TTC549 (cell line): ENCODE results near the gene NTNG1.
"Not testable (repeated sequence)": the region's sequence is repeated elsewhere in the genome, so short reads cannot be mapped to it uniquely, and the experiment has no call there.

ENCODE experiments used
- FAIRE-seq: peaks from 2 replicates; lab custom pipeline; 2012; peaks lifted over from hg19 to GRCh38; lab: Jason Lieb, UNC

Gene NTNG1

DNA sequence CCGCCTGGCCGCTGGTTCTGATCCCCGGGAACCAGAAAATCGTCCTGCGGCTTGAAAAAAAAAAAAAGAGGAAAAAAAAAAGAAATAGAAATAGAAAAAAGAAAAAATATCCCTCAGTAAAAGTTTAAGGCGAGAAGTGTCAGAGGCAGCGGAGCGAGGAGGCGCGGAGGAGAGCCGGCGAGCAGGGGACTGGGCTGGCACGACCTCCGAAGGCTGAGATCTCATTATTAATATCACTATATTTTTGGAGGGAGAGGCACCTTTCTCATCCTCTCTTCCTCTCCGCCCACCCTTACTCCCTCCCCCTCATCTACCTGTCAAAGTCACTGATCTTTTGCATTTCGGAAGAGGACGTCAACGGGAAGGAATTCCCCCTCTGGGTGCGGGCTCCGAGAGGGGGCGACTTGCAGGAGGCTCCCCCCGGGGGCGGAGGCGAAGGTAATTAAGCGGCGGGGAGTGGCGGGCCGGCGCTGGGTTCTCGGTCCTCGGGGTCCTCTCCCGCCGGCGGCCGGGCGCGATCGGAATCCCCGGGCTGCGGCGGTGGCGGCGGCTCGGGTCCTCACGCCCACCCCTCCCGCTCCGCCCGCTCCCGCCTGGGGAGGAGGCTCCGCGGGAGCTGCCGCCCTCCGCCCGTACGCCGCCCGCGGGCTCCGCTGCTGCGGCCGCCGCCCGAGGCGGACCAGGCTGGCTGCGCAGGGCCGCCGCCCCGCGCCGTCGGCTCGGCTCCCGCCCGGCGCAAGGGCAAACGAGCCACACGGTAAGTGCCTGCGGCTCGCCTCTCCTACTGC lies at the start of gene NTNG1:
Gene NTNG1, plus strand, starts transcription at position 337 of the 788 bp plus-strand sequence.
- FAIRE-seq, result no peak

DNA sequence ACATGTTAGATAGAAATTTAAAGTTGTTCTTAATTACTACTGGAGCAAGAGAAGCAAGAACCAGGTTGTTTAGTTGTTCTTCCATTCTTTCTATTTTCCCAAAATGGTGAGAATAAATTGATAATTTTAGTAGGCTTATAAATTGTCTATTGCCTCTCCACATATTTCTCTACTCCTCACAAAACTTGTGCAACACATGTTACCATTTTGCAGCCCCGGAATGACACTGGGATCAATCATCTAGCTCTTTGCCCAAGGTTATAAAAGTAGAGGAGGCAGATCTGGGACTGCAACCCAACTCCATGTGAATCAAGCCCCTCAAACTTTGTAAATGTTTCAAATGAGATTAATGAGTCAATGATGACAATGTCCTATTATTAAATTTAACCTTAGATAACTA lies 49.4 kb upstream of the NTNG1 start:
- FAIRE-seq, result no peak

DNA sequence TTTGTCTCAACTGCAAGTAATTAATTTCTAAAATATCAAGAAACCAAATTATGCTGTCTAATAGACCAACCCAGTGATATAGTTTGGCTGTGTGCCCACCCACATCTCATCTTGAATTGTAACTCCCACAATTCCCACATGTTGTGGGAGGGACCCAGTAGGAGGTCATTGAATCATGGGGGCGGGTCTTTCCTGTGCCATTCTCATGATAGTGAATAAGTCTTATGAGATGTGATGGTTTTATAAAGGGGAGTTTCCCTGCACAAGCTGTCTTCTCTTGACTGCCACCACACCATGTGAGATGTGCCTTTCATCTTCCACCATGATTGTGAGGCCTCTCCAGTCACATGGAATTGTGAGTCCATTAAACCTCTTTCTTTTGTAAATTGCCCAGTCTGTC lies 47.4 kb upstream of the NTNG1 start:
- FAIRE-seq, result not testable (repeated sequence)

DNA sequence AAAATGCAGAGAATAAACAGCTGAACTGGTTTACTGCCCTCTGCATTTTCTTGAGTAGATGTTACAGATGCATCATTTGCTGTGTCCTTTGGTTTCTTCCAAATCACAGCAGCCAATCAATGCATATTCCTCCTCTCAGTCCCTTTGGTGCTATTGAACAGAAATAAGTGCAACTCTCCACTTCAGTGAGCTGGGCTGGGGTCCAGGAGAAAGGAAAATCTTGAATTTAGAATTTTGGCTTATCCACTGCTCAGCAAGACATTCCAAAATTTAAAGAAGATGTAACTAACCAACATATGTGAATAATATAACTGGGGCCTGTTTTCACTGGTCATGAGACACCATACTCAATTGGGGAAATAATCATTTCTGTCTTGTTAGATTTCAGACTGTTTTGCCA lies 45.2 kb upstream of the NTNG1 start:
- FAIRE-seq, result no peak

DNA sequence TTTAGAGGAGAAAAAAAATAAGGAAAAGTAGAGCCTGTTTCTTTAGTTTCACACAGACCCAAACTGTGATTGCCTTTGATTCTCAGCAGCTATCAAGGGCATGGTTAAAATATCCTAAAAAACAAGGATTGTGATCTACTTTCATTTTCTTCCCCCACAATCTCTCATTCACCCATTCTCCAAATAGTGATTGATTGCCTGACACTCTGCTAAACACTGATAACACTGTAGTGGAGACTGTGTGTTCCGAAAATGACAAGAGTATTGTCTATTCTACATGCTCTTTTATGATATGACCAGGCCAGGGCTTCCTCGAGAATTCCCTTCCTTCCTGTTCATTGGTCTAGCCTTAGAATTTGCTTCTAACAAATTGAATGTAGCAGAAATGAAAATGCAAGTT lies 44.1 kb upstream of the NTNG1 start:
- FAIRE-seq, result no peak

DNA sequence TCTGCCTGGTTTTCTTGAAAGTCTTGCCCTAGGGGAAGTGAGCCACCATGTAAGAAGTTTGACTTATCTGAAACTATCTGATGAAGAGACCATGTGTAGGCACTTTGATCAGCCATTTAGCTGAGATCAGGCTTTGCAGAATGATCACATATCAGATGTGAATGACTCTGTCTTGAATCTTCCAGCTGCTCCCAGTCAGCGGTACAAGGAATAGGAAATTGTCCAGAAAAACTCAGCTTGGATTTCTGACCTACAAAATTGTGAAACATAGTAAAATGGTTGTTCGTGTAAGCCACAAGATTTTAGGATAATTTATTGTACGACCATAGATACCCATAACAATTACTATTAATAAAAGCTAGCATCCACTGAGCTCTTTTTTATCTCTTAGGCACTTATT lies 41.9 kb upstream of the NTNG1 start:
- FAIRE-seq, result no peak

DNA sequence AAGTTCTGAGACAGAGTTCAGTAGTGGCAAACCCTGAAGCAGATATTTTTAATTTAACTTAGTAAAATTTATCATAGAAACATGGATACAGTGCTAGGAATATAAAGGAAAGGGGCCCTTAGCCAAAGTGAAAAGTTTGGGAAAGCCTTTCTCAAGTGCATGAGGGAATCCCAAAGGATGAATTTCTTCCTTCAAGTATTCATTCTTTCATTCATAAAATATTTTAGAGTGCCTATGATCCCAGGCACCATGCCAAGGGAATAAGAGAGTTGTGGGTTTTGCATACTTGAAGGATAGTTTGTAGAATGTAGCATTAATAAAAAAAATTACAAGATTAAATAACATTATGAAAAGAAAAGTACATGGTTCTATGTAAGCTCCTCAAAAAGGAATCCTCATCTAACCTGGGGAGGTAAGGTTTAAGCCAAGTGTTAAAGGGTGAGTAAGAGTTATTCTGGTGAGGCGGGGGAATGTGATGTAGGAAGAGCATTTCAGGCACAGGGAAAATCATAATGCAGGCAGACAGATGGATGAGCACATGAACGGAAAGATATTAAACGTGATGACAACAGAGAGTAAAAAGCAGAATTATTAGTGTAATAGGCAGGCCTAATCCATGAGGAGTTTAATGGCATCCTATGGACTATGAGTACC lies 40.4 kb upstream of the NTNG1 start:
- no peak for FAIRE-seq

DNA sequence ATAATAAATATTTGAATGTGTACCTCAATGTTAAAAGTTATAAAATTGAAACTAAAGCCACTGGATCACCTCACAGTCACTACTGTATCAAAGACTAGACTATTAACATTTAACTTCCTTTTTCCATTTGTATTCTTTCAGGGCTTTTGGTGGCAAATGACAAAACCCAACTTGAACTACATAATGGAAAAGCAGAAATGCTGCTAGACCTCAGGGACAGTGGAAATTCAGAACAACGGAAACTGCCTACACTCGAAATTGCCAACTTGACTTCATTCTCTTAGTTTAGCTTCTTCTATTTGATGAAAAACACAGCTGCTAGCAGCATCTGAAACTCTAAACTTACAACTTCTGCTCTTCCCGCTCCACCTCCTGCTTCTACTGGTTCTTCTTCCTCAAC lies 34.9 kb upstream of the NTNG1 start:
- FAIRE-seq, result no peak

DNA sequence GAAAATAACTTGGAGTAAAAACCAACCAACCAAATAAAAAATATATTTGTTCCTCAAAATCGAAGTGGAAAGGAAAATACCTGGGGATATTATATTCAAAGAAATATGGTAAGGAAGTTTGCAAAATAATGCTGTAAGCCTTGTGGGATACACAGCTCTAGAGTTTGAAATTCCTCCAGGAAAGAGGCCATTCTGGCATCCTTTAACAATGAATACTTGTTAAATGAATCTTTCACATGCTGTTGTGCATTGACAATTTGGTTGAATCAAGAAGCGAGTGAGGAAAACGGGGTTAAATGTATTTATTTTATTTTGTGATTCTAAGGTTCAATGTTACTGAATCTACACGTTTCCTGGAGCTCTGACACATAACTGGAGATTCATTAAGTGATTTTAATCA lies 30.5 kb upstream of the NTNG1 start:
- no peak for FAIRE-seq

DNA sequence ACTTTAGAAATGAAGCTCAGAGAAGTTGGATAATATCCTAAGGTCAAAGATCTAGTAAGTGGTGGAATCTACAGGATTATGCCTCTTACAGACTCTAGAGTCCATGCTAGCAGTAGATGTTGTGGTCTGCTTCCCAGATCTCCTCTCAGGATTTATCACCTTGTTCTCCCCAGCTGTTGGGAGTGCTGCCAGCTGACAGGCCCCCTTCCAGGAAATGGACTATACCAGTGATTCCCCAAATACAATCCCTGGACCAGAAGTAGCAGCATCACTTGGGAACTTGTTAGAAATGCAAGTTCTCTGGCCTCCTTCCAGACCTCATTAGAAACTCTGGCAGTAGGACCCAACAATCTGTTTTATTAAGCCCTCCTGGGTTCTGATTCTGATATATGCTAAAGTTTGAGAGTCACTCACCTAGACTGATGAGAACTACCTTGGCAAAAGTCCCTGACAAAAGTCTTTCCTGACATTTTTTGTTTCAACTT lies 24.5 kb upstream of the NTNG1 start:
- no peak for FAIRE-seq

DNA sequence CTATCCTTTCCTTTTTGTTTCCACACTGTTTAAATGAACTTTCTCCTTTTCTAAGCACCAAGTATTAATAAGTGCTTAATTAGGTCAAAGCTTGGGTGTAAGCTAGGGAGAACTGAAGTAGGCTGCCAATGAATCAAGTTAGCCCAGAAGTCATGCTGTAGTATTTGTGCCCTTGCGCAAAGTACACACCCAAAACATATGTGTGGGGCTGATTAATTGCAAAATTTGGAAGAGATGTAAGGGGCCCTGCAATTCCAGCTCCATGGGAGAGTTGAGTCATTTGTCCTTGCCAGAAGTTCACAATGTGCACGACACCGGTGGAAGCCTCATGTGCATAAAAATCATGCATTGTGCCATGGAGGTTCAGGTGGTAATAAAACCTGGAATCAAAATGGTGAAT lies 18.6 kb upstream of the NTNG1 start:
- FAIRE-seq, result no peak

DNA sequence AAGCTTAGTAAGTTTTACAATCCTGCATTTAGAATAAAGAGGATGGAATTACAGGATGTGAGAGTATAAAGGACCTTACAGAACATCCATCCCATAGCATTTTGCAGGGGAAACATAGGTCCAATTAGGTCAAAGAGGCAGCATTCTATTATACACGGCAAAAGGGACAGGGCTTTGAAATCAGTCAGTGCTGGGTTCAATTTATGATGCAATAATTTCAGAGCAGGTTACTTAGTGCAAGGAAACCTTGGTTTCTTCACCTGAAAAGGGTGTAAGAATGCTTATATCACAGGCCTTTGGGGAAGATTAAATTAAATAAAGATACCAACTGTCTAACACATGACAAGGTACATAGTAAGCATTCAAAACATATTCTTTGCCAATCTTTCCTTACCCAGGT lies 17.1 kb upstream of the NTNG1 start:
- no peak for FAIRE-seq

DNA sequence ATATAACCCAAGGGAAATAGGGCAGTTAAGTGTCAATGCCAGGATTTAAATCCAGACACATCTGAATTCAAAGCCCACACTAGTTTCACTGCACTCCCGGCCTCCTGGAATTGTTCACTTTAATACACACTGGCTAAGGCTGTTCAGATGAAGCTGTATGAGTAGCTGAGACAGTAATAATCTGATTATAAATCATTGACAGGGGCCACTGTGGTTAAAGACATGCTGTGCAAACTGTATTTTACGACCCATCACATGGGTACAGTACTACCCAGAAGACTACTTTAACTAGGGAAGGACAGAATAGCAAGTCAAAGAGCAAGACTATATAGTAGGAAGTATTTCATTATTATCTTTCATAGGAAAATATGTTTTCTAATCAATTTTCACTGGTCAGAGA lies 16.1 kb upstream of the NTNG1 start:
- FAIRE-seq, result no peak

DNA sequence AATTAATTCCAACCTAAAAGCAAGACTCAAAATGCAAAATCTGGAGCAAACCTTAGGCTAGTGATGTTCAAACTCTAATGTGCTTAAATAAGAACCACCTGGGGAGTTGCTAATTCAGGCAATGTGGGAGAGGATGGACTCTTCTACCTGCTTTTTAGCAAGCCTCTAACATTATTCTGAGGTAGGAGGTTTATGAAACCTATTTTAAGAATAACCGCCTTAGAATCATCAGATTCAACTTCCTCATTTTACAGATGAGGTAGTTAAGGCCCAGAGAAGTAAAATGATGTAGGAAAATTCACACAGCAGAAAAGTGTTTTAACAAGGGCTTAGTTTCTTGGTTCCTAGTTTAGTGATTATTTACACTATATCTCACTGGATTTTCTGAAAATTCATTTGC lies 8.6 kb upstream of the NTNG1 start:
- no peak for FAIRE-seq

DNA sequence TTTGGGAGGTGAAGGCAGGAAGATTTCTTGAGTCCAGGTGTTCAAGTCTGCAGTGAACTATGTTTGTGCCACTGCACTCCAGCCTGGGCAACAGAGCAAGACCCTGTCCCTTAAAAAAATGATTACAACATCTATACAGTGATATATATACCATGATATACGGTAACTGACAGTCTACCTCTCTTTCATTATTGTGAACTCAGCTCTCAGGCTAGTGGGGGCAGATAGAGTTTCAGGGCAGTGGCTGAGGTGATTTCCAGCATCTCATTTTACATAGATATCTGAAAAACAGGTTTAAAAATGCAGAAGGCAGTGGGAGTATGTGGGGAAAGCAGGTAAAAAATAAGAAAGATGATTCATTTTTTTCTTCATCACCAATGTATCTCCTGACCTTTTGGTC lies 8.1 kb upstream of the NTNG1 start:
- FAIRE-seq, result no peak

DNA sequence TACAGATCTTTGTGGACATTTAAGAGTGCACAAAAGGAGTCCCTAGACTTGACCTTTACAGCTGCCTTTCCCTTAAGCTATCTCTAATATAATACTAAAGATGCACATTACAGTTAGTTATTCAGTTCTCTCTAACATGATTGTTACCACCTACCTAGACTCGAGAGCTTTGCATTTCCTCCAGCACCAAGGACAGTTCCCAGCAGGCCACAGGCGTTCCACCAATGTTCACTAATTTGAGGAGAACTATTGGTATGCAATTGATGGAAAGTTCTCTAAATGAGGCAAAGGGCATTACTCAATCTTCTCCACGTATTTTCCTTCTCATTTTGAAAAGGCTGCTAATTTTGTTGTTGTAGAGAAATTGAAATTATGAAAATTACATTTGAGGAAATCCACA lies 5.4 kb upstream of the NTNG1 start:
- FAIRE-seq, result no peak

DNA sequence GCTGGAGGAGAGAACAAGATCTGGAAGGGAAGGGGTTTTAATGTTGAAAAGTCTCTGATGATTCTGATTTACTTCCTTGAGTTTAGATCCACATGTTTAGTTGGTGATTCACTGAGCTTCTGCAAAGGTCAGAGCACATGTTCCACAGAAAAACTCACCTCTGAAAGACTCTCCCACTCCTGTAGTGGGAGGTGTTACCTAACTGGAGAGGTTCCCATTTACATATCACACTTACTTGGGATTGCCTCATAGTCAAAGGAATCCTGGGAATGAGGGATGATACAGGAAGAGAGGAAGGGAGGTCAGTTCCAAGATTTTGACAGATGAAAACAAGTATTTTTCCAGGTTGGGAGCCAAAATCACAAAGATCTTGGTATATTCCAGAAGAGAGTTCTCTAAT lies 2.7 kb upstream of the NTNG1 start:
- no peak for FAIRE-seq

DNA sequence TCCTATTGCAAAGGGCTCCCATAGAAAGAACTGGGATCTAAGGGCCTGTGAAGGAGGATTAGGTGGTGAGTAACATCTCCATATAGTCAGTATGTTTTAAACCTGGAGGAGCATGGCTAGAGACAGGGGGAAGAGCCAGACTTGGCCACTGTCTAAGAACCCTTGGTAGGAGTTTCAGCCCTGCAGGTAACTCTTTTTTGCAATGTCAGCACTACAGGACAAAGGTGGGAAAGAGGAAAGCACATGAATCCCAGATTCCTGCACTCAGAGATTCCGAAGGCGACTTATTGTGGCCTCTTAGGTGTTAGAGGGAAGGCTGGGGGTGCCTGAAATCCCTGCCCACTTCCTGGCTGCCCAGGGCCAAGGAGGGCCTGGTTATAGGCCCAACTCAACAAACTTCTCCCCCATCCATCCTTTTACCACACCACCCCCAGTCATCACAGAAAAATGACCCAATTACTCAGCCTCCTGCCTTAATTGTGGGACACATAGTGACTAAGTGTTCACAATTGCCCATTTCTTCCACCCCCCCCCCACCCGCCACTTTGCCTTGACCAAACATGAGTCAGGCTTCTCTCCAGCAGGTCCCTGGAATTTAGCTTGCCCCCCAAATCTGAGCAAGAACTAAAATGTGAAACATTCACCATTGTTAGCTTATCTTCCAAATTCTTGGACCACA lies 1.9 kb upstream of the NTNG1 start:
- no peak for FAIRE-seq

DNA sequence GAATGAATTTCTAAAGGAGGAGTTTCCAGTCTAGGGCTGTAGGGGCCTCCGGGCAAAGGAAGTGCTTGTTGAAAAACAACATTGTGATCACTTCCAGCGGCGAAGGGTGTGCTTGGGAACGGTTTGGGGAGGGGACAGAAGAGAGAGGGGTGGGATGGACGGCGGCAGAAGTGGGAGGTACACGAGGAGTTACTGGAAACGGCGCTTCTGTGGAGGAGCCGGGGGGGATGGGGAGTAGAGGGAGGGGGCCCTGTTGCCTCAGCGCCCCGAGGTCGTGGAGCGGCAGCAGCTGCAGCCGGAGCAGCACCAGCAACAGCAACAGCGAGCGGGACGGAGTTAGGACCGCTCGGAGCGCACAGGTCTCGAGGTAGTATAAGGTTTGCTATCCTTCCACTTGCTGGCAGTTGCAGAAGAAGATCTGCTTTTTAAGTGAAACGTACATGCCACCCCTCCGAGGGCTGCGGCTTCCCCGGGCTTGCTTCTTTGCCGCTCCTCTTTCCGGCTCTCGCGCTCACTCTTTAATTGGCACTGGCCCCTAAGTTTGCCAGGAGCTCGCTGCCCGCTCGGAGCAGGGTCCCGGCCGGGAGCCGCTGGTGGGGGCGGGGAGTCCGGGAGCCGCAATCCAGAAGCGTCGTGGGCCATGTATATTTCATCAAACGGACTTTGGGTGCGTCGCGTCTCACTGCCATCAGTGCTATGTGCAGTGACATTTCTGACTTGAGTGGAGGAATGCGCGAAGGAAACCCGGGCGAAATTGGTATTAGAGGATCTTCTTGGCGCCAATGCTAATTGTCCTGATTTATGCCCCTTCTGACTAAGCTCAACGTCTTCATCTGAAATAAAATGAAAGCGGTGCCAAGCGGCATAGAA lies 771 bp upstream of the NTNG1 start:
- FAIRE-seq, result no peak

DNA sequence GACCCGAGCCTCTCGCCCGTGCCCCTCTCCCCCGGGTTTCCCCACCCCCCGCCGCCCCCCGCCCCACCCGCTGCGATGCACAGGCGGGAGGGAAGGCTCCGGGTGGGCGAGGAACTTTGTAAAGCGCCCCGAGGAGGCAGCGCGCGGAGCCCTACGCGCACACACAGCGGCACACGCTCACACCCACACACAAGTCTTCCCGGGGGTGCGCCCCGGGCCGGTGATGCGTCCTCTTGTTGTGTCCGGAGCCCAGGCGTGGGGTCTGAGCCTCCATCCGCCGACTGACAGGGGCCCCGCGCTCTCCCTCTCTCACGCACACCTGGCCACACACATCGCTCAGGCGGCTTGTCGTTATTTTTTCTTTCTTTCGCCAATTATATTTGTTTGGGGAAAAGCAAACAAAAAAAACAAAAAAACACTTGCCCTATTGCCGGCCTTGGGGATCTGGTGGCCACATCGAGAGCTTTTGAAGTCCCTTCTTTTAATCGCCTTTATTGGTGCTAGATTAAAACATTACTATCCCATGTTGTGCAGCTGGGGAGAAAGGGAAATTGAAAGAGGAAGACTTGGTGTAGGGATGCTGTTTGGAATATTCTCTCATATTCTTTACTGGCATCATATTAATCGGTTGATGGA lies 770 bp downstream of the NTNG1 start:
- FAIRE-seq, result no peak

DNA sequence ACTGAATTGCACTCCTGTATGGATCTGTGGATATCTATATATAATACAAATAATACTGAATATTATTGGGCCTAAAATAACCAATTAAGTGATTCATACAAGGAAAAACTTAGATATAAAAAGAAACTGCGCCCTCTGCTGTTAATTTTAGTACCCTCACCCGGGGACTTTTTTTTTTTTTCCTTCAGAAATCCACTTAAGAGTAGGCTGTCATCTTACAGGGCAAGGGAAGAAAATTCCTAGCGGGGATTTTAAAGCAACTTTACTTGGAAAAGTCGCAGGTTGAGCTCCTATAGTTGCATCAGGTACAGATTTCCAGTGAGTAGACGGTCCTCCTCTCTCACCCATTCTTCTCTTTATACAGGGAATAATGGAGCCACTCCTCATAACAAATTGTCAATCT lies 1.3 kb downstream of the NTNG1 start:
- no peak for FAIRE-seq

DNA sequence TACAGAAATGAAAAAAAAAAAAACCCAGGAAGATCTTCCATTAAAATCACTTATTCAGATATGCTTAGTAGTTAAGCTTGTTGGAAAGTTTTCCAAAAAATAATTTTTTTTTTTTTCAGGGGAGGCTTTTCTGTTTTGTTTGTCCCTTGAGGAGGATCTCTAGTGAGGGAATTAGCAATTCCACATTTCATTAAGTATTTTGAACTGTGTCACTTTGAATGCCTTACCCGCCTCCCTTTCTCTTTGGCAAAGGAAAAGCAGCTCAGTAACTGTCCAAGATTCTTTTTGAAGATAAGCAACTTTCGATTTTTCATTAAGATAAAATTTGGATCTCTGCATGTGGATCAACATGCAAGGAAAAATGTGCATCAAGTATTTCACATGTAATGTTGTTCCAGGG lies 1.8 kb downstream of the NTNG1 start:
- FAIRE-seq, result no peak
